OCI-LY7 (cell line): ENCODE results near the gene KIAA1217.

Source experiments
- EZH2phosphoT487 ChIP-seq: fragments of 200-600 bp; sonication (generic); IDR thresholded peaks from 2 replicates; pipeline ENCODE4 v1.6.1; 2018; ENCODE audit warnings: low read depth, borderline replicate concordance, mild to moderate bottlenecking, mixed run types, antibody characterized with exemption, low read length, moderate library complexity, mixed read lengths
- TF ChIP-seq, protein P1 (sequence below): fragments of 200-600 bp; sonication (generic); conservative IDR thresholded peaks from 2 replicates; pipeline ENCODE4 v1.5.1; 2014; ENCODE audit warnings: mild to moderate bottlenecking, antibody characterized with exemption, low read length, moderate library complexity, mixed read lengths

DNA sequence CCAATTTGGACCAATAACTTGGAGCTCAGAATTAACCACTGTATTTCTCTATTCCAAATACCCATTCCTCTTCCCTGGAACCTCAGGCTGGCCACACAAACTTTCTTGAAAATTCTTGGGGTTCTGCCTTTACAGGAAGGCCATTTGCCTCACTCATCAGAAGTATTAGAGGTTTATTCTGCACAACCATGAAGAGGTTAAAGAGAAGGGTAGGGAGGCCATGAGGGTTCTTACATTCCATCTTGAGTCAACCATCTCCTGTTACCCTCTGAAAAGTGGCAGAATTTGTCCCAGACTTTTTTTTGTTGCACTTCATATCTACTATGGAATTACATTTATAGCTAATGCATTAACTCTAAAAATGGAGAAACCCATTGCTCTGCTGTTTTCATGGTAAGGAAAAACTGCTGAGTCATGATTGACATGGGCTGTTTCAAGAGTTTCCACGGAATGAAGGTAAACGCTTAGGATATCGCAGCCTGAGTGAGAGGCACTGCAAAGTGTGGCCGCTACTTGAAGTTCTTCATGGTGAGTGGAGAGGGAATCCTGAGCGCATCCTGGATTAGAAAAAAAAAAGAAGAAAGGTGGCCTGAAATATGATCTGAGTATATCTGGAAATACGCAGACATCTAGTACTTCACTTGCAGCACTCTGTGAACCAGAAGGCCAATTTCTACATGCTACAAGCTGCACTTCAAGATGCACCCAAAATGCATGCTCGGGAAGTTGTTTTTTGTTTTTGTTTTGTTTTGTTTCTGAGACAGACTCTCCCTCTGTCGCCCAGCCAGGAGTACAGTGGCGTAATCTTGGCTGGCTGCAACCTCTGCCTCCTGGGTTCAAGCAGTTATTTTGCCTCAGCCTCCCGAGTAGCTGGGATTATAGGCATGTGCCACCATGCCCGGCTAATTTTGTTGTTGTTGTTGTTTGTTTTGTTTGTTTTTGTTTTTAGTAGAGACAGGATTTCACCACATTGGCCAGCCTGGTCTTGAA is 83.7 kb downstream of the KIAA1217 start:
- TF ChIP-seq, protein P1, sequence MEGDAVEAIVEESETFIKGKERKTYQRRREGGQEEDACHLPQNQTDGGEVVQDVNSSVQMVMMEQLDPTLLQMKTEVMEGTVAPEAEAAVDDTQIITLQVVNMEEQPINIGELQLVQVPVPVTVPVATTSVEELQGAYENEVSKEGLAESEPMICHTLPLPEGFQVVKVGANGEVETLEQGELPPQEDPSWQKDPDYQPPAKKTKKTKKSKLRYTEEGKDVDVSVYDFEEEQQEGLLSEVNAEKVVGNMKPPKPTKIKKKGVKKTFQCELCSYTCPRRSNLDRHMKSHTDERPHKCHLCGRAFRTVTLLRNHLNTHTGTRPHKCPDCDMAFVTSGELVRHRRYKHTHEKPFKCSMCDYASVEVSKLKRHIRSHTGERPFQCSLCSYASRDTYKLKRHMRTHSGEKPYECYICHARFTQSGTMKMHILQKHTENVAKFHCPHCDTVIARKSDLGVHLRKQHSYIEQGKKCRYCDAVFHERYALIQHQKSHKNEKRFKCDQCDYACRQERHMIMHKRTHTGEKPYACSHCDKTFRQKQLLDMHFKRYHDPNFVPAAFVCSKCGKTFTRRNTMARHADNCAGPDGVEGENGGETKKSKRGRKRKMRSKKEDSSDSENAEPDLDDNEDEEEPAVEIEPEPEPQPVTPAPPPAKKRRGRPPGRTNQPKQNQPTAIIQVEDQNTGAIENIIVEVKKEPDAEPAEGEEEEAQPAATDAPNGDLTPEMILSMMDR = no peak
- TF ChIP-seq EZH2phosphoT487 = no peak
